ENCODE measurements around the gene ADPRHL1.
"Not testable (repeated sequence)": the region's sequence is repeated elsewhere in the genome, so short reads cannot be mapped to it uniquely, and the experiment has no call there.

ADPRHL1 gene

DNA sequence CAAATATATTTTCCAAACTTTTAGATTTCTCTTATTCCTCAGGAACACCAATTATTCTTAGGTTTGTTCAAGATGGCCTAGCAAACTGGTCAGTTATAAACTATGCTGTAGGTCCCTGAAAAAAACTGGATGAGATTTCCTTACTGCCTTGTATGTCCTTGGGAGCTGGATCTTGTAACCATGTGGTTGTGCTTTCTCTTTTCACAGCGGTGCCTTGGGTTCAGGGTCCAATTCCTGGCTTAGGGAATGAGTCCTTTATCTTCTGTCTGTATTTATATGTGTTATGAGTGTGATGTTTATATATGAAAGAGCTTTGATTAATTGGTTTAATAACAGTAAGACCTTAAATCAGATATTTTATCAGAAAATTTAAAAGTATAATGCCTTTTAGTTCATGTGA is 65.9 kb downstream of the ADPRHL1 start:
- H3K4me3 ChIP-seq (ENCODE audit: low read length), result no peak overlapping the region
- DNase-seq (ENCODE audit: low read depth), result no peak
- TF ChIP-seq, protein P1, sequence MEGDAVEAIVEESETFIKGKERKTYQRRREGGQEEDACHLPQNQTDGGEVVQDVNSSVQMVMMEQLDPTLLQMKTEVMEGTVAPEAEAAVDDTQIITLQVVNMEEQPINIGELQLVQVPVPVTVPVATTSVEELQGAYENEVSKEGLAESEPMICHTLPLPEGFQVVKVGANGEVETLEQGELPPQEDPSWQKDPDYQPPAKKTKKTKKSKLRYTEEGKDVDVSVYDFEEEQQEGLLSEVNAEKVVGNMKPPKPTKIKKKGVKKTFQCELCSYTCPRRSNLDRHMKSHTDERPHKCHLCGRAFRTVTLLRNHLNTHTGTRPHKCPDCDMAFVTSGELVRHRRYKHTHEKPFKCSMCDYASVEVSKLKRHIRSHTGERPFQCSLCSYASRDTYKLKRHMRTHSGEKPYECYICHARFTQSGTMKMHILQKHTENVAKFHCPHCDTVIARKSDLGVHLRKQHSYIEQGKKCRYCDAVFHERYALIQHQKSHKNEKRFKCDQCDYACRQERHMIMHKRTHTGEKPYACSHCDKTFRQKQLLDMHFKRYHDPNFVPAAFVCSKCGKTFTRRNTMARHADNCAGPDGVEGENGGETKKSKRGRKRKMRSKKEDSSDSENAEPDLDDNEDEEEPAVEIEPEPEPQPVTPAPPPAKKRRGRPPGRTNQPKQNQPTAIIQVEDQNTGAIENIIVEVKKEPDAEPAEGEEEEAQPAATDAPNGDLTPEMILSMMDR (conservative IDR thresholded peaks at IDR 0.05; ENCODE audit: low read depth, low read length), result no peak

DNA sequence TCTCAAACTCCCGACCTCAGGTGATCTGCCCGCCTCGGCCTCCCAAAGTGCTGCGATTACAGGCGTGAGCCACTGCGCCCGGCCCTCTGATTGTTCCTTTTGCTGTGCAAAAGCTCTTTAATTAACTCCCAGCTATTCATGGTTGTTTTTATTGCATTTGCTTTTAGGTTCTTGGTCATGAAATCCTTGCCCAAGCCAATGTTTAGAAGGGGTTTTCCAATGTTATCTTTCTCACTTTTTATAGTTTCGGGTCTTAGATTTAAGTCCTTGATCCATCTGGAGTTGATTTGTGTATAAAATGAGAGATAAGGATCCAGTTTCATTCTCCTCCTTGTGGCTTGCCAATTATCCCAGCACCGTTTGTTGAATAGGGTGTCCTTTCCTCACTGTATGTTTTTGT is 70.2 kb downstream of the ADPRHL1 start:
- H3K4me3 ChIP-seq (ENCODE audit: low read length), result no peak overlapping the region
- TF ChIP-seq, protein P1 (conservative IDR thresholded peaks at IDR 0.05; ENCODE audit: low read depth, low read length), result no peak
- no peak for DNase-seq (ENCODE audit: low read depth)

DNA sequence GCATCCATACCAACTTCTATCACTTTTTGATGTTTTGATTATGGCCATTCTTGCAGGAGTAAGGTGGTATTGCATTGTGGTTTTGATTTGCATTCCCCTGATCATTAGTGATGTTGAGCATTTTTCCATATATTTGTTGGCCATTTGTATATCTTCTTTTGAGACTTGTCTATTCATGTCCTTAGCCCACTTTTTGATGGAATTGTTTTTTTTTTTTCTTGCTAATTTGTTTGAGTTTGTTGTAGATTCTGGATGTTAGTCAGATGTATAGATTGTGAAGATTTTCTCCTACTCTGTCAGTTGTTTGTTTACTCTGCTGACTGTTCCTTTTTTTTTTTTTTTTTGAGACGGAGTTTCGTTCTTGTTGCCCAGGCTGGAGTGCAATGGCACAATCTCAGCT is 70.7 kb downstream of the ADPRHL1 start:
- H3K4me3 ChIP-seq (ENCODE audit: low read length); DNase-seq (ENCODE audit: low read depth): not testable (repeated sequence)

DNA sequence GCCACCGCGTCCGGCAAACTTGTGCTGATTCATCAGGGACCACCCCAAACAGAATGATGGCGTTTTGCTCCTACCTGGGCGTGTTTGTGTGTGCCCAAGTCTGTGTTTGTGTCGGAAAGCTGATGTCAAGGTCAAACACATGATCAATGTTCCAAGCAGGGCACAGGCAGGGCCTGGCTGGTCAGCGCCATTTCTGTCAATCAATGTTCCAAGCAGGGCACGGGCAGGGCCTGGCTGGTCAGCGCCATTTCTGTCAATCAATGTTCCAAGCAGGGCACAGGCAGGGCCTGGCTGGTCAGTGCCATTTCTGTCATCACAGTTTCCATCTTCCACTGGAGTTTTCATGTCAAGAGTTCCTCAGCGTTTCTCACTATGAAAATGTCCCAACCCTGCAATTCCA is 74.5 kb downstream of the ADPRHL1 start:
- H3K4me3 ChIP-seq (ENCODE audit: low read length), result no peak overlapping the region
- DNase-seq (ENCODE audit: low read depth), result no peak
- TF ChIP-seq, protein P1 (conservative IDR thresholded peaks at IDR 0.05; ENCODE audit: low read depth, low read length), result no peak

DNA sequence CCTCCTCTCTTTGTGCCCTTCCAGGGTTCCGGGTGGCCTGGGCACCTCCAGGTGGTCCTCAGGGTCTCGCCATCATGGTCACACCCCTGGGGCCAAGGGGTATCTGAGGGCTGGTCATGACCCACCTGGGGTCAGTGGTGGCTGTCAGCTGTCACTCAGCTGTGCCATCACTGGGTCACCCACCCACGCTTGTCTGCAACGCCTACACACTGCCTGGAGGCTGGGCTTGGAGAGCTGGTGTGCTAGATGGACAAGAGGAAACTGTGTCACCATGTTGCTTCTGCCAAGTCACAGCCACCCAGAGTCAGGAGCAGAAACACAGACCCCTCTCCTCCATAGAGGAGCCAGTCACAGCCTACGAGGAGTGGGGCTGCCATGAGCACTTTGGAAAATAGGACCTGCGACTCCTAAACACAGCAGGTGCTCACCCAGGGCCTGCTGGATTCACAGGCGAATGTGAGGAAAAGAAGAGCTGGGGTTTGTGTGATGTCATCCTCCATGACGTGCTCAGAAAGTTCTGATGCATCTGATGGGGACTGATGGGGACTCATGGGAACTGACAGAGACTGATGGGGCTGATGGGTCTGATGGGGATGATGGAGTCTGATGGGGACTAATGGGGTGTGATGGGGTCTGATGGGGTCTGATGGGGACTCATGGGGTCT is 78.6 kb downstream of the ADPRHL1 start:
- TF ChIP-seq, protein P1 (conservative IDR thresholded peaks at IDR 0.05; ENCODE audit: low read depth, low read length), result no peak
- no peak overlapping the region for H3K4me3 ChIP-seq (ENCODE audit: low read length)
- no peak for DNase-seq (ENCODE audit: low read depth)

DNA sequence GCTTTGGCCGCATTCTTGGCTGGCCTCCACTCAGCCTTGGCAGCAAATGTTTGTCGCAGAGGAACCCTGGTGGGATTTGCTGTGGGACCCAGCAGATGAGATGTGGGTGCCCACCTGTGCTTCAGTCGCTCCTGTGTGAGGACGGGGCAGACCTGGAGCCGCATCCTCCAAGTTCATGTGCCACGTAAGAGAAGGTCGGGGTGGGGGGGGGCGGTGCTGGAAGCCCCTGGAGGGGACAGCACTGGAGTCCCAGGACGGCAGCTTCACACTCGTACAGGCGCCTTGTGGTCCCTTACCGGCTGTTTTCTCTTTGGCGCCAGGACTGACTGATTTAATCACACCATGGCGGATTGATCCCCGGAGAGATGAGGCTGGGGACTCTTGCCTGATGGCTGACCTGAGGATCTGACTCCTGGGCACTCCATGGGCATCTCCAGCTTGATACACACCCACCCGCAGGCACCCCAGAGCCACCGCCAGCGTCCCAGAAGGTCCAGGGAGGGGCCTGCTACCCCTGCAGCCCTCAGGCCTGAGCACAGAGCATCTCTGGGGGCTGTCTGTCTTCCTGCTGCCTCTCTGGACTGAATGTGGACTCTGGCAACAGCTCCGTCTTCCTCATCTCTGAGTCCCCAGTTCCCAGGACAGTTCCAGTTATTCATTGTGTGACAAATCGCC is 79.3 kb downstream of the ADPRHL1 start:
- no peak for DNase-seq (ENCODE audit: low read depth)
- TF ChIP-seq, protein P1 (conservative IDR thresholded peaks at IDR 0.05; ENCODE audit: low read depth, low read length), result no peak
- H3K4me3 ChIP-seq (ENCODE audit: low read length), result no peak overlapping the region

DNA sequence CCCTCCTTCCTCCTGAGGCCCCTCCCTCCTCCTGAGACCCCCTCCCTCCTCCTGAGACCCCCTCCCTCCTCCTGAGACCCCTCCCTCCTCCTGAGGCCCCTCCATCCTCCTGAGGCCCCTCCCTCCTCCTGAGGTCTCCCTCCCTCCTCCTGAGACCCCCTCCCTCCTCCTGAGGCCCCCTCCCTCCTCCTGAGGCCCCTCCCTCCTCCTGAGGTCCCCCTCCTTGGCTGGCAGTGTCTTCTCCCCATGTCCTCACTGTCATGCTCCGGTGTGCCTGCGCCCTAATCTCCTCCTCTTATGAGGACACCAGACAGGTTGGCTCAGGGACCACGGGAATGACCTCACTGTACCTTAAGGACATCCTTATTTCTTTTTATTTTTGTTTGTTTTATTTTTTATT is 81.6 kb downstream of the ADPRHL1 start:
- not testable (repeated sequence) for H3K4me3 ChIP-seq (ENCODE audit: low read length); DNase-seq (ENCODE audit: low read depth)

DNA sequence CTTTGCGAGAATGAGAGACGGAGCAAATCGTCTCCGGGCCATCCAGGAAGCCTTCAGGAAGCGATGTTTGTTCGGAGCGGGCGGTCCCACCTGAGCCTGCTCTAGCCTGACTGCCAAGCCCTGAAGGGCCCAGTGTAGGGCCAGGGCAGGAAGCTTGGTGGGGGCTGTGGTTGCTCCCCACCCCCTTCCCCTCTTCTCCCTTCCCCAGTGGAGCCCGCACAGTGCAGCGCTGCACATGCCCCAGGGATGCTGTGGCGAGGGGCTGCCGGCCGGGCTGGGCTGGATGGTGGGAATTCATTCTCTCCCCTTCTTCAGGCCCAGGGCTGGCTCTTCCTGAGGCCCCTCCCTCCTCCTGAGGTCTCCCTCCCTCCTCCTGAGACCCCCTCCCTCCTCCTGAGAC is 82.2 kb downstream of the ADPRHL1 start:
- DNase-seq (ENCODE audit: low read depth), result no peak
- TF ChIP-seq, protein P1 (conservative IDR thresholded peaks at IDR 0.05; ENCODE audit: low read depth, low read length), result no peak

More for the DNA sequence above, 82.2 kb downstream of the ADPRHL1 start:
- H3K4me3 ChIP-seq (ENCODE audit: low read length), result no peak overlapping the region
